ENCODE results near the gene MACROD2. TPM values are rescaled to one million over a fixed set of nuclear protein-coding genes. Genes with fewer than 3 reads are reported as not detected.

The MACROD2 gene
- total RNA-seq, 2 donors from 2014 or later: 8.0 to 19.4 TPM

DNA sequence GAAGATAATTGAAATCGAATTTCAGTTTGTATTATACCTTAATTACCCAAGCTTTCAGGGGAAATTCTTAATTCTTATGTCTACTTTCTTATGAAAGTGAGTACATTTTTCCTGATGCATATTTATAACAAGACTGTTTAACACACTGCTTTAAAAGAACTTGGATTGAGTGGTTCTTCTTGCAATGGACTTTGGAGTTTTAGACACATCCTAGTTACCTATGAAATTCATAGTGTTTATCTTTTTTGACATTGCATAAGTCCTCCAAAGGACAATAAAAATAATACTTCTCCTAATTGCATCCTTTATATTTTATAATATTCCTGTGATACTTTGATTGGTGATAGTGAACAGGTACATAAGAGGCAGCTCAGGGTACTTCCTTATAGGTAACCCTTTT is 737.7 kb downstream of the MACROD2 start:
- Histone ChIP-seq H3K9me3 (no peaks in the 10 kb centered on the region), H3K27me3 (replicated peaks; ENCODE audit: insufficient read depth) (no peaks in the 10 kb centered on the region), H3K4me3 (no peak overlapping the region), H3K27ac (no peak overlapping the region), H3K4me1 (replicated peaks) (no peaks in the 10 kb centered on the region), H3K36me3 (no peaks in the 10 kb centered on the region)
- no peak for TF ChIP-seq POLR2AphosphoS5 (IDR thresholded peaks at IDR 0.05)
- no peak for TF ChIP-seq POLR2A (IDR thresholded peaks at IDR 0.05)
- no peak for TF ChIP-seq CTCF (IDR thresholded peaks at IDR 0.05)
- DNase-seq (ENCODE audit: low spot score): no peak
- intact Hi-C loops (cut with DNase I): no loop called here
- WGBS: 85% methylated on average over 1 of the region's 1 CpG

GRCh38 chr20:14740380-14740779 is 745.1 kb downstream of the MACROD2 start:
- intact Hi-C loops (cut with DNase I): no loop called here
- H3K27ac ChIP-seq: no peak overlapping the region
- no peak for DNase-seq (ENCODE audit: low spot score)
- no peaks in the 10 kb centered on the region for H3K9me3 ChIP-seq
- H3K4me1 ChIP-seq (replicated peaks): no peaks in the 10 kb centered on the region
- TF ChIP-seq POLR2A (IDR thresholded peaks at IDR 0.05) (no peak), POLR2AphosphoS5 (IDR thresholded peaks at IDR 0.05) (no peak), CTCF (IDR thresholded peaks at IDR 0.05) (no peak)
- H3K27me3 ChIP-seq (replicated peaks; ENCODE audit: insufficient read depth): no peaks in the 10 kb centered on the region
- H3K4me3 ChIP-seq: no peak overlapping the region
- no peaks in the 10 kb centered on the region for H3K36me3 ChIP-seq

- Histone ChIP-seq H3K9me3 (no peaks in the 10 kb centered on the region), H3K27me3 (replicated peaks; ENCODE audit: insufficient read depth) (no peaks in the 10 kb centered on the region), H3K36me3 (no peaks in the 10 kb centered on the region), H3K27ac (no peak overlapping the region), H3K4me3 (no peak overlapping the region), H3K4me1 (replicated peaks) (no peaks in the 10 kb centered on the region)
- intact Hi-C loops (cut with DNase I): no loop called here
- DNase-seq (ENCODE audit: low spot score): no peak
- TF ChIP-seq POLR2AphosphoS5 (IDR thresholded peaks at IDR 0.05): no peak
- TF ChIP-seq CTCF (IDR thresholded peaks at IDR 0.05): no peak
- TF ChIP-seq POLR2A (IDR thresholded peaks at IDR 0.05): no peak
Measured at GRCh38 chr20:14741616-14742015, 746.3 kb downstream of the MACROD2 start.

GRCh38 chr20:14744723-14745122 is 749.4 kb downstream of the MACROD2 start:
- Histone ChIP-seq H3K36me3 (no peaks in the 10 kb centered on the region), H3K9me3 (no peaks in the 10 kb centered on the region), H3K4me1 (replicated peaks) (no peaks in the 10 kb centered on the region), H3K4me3 (no peak overlapping the region), H3K27me3 (replicated peaks; ENCODE audit: insufficient read depth) (no peaks in the 10 kb centered on the region), H3K27ac (no peak overlapping the region)
- intact Hi-C loops (cut with DNase I): no loop called here
- no peak for TF ChIP-seq POLR2AphosphoS5 (IDR thresholded peaks at IDR 0.05)
- TF ChIP-seq POLR2A (IDR thresholded peaks at IDR 0.05): no peak
- no peak for TF ChIP-seq CTCF (IDR thresholded peaks at IDR 0.05)
- WGBS: 55% methylated on average over 3 of the region's 3 CpGs
- no peak for DNase-seq (ENCODE audit: low spot score)

GRCh38 chr20:14745830-14746229 is 750.5 kb downstream of the MACROD2 start:
- Histone ChIP-seq H3K4me3 (no peak overlapping the region), H3K9me3 (no peaks in the 10 kb centered on the region), H3K27ac (no peak overlapping the region), H3K36me3 (no peaks in the 10 kb centered on the region), H3K27me3 (replicated peaks; ENCODE audit: insufficient read depth) (no peaks in the 10 kb centered on the region), H3K4me1 (replicated peaks) (no peaks in the 10 kb centered on the region)
- WGBS: 83% methylated on average over 2 of the region's 2 CpGs
- intact Hi-C loops (cut with DNase I): no loop called here
- DNase-seq (ENCODE audit: low spot score): no peak
- no peak for TF ChIP-seq CTCF (IDR thresholded peaks at IDR 0.05)
- TF ChIP-seq POLR2AphosphoS5 (IDR thresholded peaks at IDR 0.05): no peak
- no peak for TF ChIP-seq POLR2A (IDR thresholded peaks at IDR 0.05)
